ENCODE data around the gene CRPPA.

DNA sequence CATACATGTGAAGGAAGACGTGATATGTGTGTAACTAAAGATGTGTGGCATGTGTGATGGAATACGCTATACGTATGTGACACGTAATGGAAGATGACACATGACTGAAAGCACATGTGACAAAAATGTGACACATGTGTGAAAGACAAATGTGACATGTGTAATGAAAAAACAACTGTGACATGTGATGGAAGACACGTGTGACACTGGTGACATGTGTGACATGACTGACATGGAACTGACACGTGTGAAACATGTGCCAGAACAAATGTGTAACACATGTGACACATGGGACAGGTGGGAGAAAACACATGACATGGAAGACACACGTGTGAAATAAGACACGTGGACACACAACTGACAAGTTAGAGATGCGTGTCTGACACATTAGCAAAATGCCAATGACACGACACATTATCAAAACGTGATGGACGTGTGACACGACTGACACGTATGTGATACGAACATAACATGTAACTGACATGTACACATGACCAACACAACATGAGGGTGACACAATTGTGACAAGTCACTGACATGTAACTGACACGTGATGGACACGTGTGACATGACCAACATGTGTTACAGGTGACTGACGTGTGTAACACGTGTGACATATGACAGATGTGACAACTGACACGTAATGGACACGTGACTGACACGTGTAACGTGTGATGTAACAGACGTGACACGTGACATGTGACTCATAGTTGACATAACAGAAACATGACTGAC, 24.4 kb downstream of the CRPPA start:
- TF ChIP-seq ZFP30 (CRISPR knock-in tag; IDR thresholded peaks at IDR 0.05) (no peak), PPARA (CRISPR knock-in tag; IDR thresholded peaks at IDR 0.05; ENCODE audit: borderline replicate concordance) (no peak), RARB (CRISPR knock-in tag; IDR thresholded peaks at IDR 0.05) (no peak)
- TF ChIP-seq, protein P1, sequence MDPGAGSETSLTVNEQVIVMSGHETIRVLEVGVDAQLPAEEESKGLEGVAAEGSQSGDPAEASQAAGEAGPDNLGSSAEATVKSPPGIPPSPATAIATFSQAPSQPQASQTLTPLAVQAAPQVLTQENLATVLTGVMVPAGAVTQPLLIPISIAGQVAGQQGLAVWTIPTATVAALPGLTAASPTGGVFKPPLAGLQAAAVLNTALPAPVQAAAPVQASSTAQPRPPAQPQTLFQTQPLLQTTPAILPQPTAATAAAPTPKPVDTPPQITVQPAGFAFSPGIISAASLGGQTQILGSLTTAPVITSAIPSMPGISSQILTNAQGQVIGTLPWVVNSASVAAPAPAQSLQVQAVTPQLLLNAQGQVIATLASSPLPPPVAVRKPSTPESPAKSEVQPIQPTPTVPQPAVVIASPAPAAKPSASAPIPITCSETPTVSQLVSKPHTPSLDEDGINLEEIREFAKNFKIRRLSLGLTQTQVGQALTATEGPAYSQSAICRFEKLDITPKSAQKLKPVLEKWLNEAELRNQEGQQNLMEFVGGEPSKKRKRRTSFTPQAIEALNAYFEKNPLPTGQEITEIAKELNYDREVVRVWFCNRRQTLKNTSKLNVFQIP (CRISPR knock-in tag; IDR thresholded peaks at IDR 0.05; ENCODE audit: borderline replicate concordance, low read depth) = no peak
- TF ChIP-seq, protein P2, sequence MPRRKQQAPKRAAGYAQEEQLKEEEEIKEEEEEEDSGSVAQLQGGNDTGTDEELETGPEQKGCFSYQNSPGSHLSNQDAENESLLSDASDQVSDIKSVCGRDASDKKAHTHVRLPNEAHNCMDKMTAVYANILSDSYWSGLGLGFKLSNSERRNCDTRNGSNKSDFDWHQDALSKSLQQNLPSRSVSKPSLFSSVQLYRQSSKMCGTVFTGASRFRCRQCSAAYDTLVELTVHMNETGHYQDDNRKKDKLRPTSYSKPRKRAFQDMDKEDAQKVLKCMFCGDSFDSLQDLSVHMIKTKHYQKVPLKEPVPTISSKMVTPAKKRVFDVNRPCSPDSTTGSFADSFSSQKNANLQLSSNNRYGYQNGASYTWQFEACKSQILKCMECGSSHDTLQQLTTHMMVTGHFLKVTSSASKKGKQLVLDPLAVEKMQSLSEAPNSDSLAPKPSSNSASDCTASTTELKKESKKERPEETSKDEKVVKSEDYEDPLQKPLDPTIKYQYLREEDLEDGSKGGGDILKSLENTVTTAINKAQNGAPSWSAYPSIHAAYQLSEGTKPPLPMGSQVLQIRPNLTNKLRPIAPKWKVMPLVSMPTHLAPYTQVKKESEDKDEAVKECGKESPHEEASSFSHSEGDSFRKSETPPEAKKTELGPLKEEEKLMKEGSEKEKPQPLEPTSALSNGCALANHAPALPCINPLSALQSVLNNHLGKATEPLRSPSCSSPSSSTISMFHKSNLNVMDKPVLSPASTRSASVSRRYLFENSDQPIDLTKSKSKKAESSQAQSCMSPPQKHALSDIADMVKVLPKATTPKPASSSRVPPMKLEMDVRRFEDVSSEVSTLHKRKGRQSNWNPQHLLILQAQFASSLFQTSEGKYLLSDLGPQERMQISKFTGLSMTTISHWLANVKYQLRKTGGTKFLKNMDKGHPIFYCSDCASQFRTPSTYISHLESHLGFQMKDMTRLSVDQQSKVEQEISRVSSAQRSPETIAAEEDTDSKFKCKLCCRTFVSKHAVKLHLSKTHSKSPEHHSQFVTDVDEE (CRISPR knock-in tag; IDR thresholded peaks at IDR 0.05) = no peak

Data from SK-N-SH treated with all-trans-retinoic acid at 6 μM for 48 hours (cell line).